GM12878 (cell line): ENCODE measurements around the gene NOS3. TPM values are rescaled to one million over a fixed set of nuclear protein-coding genes. Genes with fewer than 3 reads are reported as not detected.

Source experiments
- ATAC-seq: fragments of 200-7000 bp; cut with Tn5 transposase; 3 replicates; pipeline ENCODE4 v1.9.1; 2020; ENCODE audit warnings: mild to moderate bottlenecking, moderate library complexity
- BruUV-seq: library from RNA; stranded (reverse); fragments of 400-500 nt; replicated peaks from 2 replicates; lab custom pipeline; 2021; lab: Mats Ljungman, UMichigan
- CTCF ChIA-PET: fragments of 300-600 bp; sonication (Branson Sonifier 250); formaldehyde crosslinking; extraction: SDS; loops from one replicate; lab custom pipeline; 2021; ENCODE audit warnings: inconsistent platforms; lab: Yijun Ruan, JAX
- POLR2A ChIA-PET: fragments of 350-600 bp; formaldehyde crosslinking; extraction: SDS; loops from one replicate; lab custom pipeline; 2021; ENCODE audit warnings: inconsistent platforms; lab: Charles Lee
- RAD21 ChIA-PET: fragments of 300-600 bp; sonication (Branson Sonifier 250); formaldehyde crosslinking; loops from one replicate; lab custom pipeline; 2023; ENCODE audit warnings: antibody characterized with exemption; ENCODE audit not compliant: unreplicated experiment; lab: Charles Lee
- SMC1A ChIA-PET: fragments of 300-600 bp; sonication (Branson Sonifier 250); formaldehyde crosslinking; loops from one replicate; lab custom pipeline; 2023; ENCODE audit not compliant: unreplicated experiment, uncharacterized antibody; lab: Charles Lee
- DNase-seq: peaks from one replicate; pipeline ENCODE4 v3.0.0-alpha.2; 2011; ENCODE audit warnings: low read depth, low spot score
- FAIRE-seq: peaks from 3 replicates; lab custom pipeline; 2011; peaks lifted over from hg19 to GRCh38; lab: Jason Lieb, UNC
- H2AFZ ChIP-seq: 2 replicates; pipeline ENCODE4 v1.6.0; 2011; ENCODE audit warnings: low read depth, low read length, control low read depth; ENCODE audit not compliant: control insufficient read depth
- H3K27ac ChIP-seq: 2 replicates; pipeline ENCODE4 v1.5.1; 2011; ENCODE audit warnings: control low read depth; ENCODE audit not compliant: control insufficient read depth, insufficient read depth
- H3K27me3 ChIP-seq, 2 experiments: replicated peaks in 1 of 2; 2 replicates each; pipeline versions ENCODE4 v1.6.0 to v1.6.1; 2011; ENCODE audit warnings: low read length in 1 of 2; ENCODE audit not compliant: control insufficient read depth in 2 of 2, insufficient read depth in 2 of 2
- H3K36me3 ChIP-seq, 2 experiments: 2 replicates each; pipeline ENCODE4 v1.5.1; 2011; ENCODE audit warnings: low read length in 1 of 2; ENCODE audit not compliant: control insufficient read depth in 2 of 2, insufficient read depth in 2 of 2
- H3K4me1 ChIP-seq: 2 replicates; pipeline ENCODE4 v1.6.1; 2011; ENCODE audit warnings: mild to moderate bottlenecking, low read length, moderate library complexity, mixed read lengths; ENCODE audit not compliant: control insufficient read depth, insufficient read depth
- H3K4me2 ChIP-seq: 2 replicates; pipeline ENCODE4 v1.6.0; 2011; ENCODE audit warnings: control low read depth; ENCODE audit not compliant: control insufficient read depth, insufficient read depth
- H3K4me3 ChIP-seq: fragments of 200-600 bp; sonication (generic); 2 replicates; pipeline ENCODE4 v1.5.1; 2016
- H3K79me2 ChIP-seq: 2 replicates; pipeline ENCODE4 v1.6.0; 2011; ENCODE audit warnings: low read length; ENCODE audit not compliant: control insufficient read depth, insufficient read depth
- H3K9ac ChIP-seq: 2 replicates; pipeline ENCODE4 v1.8.0; 2011; ENCODE audit warnings: low read length, control low read depth, mixed read lengths; ENCODE audit not compliant: control insufficient read depth, insufficient read depth
- H3K9me3 ChIP-seq: replicated peaks from 3 replicates; pipeline ENCODE4 v1.5.1; 2011; ENCODE audit warnings: mild to moderate bottlenecking, low read length; ENCODE audit not compliant: control insufficient read depth, insufficient read depth
- H4K20me1 ChIP-seq: 2 replicates; pipeline ENCODE4 v1.6.0; 2011; ENCODE audit not compliant: control insufficient read depth, insufficient read depth
- DPF2 ChIP-seq: fragments of 450-650 bp; IDR thresholded peaks from 2 replicates; pipeline ENCODE4 v1.6.1; 2017; ENCODE audit warnings: mild to moderate bottlenecking
- GABPA ChIP-seq: IDR thresholded peaks from 2 replicates; pipeline ENCODE4 v1.6.1; 2014; ENCODE audit warnings: antibody characterized with exemption, low read depth, mild to moderate bottlenecking, inconsistent platforms
- HDAC6 ChIP-seq: fragments of 200-600 bp; sonication (generic); IDR thresholded peaks from one replicate; pipeline ENCODE4 v1.8.0; 2017; ENCODE audit warnings: antibody characterized with exemption; ENCODE audit not compliant: unreplicated experiment
- IKZF1 ChIP-seq: fragments of 450-650 bp; conservative IDR thresholded peaks from 2 replicates; pipeline ENCODE4 v1.6.1; 2017; ENCODE audit warnings: antibody characterized with exemption, mild to moderate bottlenecking
- MEF2A ChIP-seq: IDR thresholded peaks from 2 replicates; pipeline ENCODE4 v1.6.1; 2011; ENCODE audit warnings: low read depth, mild to moderate bottlenecking, low read length, moderate library complexity; ENCODE audit not compliant: insufficient read depth
- NFIC ChIP-seq: IDR thresholded peaks from 2 replicates; pipeline ENCODE4 v1.6.1; 2012; ENCODE audit warnings: low read depth, mild to moderate bottlenecking, inconsistent platforms, low read length, moderate library complexity
- RAD21 ChIP-seq: IDR thresholded peaks from 2 replicates; pipeline ENCODE4 v1.6.1; 2011; ENCODE audit warnings: mild to moderate bottlenecking, low read depth, low read length, moderate library complexity; ENCODE audit not compliant: insufficient read depth
- RFX5 ChIP-seq: IDR thresholded peaks from 2 replicates; pipeline ENCODE4 v1.6.1; 2011; ENCODE audit warnings: low read depth, low read length, improper control_type of control experiment
- SIX5 ChIP-seq: IDR thresholded peaks from 2 replicates; pipeline ENCODE4 v1.6.1; 2011; ENCODE audit warnings: mild to moderate bottlenecking, low read depth, low read length, moderate library complexity; ENCODE audit not compliant: severe bottlenecking
- TCF3 ChIP-seq: IDR thresholded peaks from 2 replicates; pipeline ENCODE4 v1.6.1; 2012; ENCODE audit warnings: low read depth, mild to moderate bottlenecking, low read length, borderline replicate concordance; ENCODE audit not compliant: insufficient read depth
- ZBED1 ChIP-seq: IDR thresholded peaks from 2 replicates; pipeline ENCODE4 v1.6.1; 2016; ENCODE audit warnings: borderline replicate concordance
- WGBS: methylation state at CpG from one replicate; pipeline ENCODE4 v1.1.6; 2016; ENCODE audit warnings: low lambda C conversion rate; ENCODE audit not compliant: insufficient replicate concordance, insufficient coverage; ENCODE audit errors: missing lambda C conversion rate; 5-methylcytosine and 5-hydroxymethylcytosine counted together
- in situ Hi-C: fragments of 300-500 bp; cut with MboI; formaldehyde crosslinking; loops from 9 replicates; pipeline ENCODE4 v1.14.3; 2018; ENCODE audit warnings: mixed read lengths
- intact Hi-C: fragments of 100-400 bp; cut with micrococcal nuclease; formaldehyde crosslinking; loops from one replicate; pipeline ENCODE4 v1.14.2; 2022; ENCODE audit not compliant: unreplicated experiment
- polyA plus RNA-seq, 11 experiments: library from polyadenylated mRNA; depleted of rRNA in 4 of 11; unstranded in 6 of 11; stranded (reverse) in 5 of 11; fragments of >200 nt; fragmentation: Nextera tagmentation in 4 of 11; fragmentation: Illumina TruSeq in 1 of 11; extraction: Ambion mirVana in 4 of 11; extraction: Trizol in 1 of 11; gene quantifications; 1 replicate in 1 of 11; 2 replicates in 10 of 11; pipeline versions ENCODE4 v1.2.1 to v1.2.3, GENCODE V29; 2011 to 2016; ENCODE audit warnings: inconsistent platforms in 2 of 11, missing spikeins in 2 of 11, low read depth in 1 of 11
- total RNA-seq, 4 experiments: library from RNA; depleted of rRNA in 3 of 4; stranded (reverse); fragments of >200 nt in 3 of 4; fragmentation: Illumina TruSeq in 1 of 4; extraction: Trizol in 1 of 4; gene quantifications; 2 replicates each; pipeline versions ENCODE4 v1.2.1 to v1.2.3, GENCODE V29; 2013 to 2021
- TF ChIP-seq, protein P1 (sequence below): IDR thresholded peaks from 2 replicates; pipeline ENCODE4 v1.6.1; 2011; ENCODE audit warnings: borderline replicate concordance, low read depth, mild to moderate bottlenecking, moderate library complexity, low read length; ENCODE audit not compliant: insufficient read depth, poor library complexity, severe bottlenecking
- TF ChIP-seq, protein P2 (sequence below): IDR thresholded peaks from 2 replicates; pipeline ENCODE4 v1.6.1; 2012; ENCODE audit warnings: low read length, inconsistent platforms
- TF ChIP-seq, protein P3 (sequence below): fragments of 450-650 bp; formaldehyde crosslinking; IDR thresholded peaks from 2 replicates; pipeline ENCODE4 v1.5.0; 2022; ENCODE audit warnings: mild to moderate bottlenecking, missing genetic modification characterization
- TF ChIP-seq, protein P4 (sequence below): fragments of 450-650 bp; formaldehyde crosslinking; IDR thresholded peaks from 2 replicates; pipeline ENCODE4 v1.4.0; 2020; ENCODE audit warnings: mild to moderate bottlenecking, moderate library complexity

The NOS3 gene
- total and polyA plus RNA-seq, 10 of the 15 experiments (the other 5 are each of a cell fraction or from before 2014, with no cell fraction given): 0.06 to 0.92 (median 0.30) TPM; not detected in 3

DNA sequence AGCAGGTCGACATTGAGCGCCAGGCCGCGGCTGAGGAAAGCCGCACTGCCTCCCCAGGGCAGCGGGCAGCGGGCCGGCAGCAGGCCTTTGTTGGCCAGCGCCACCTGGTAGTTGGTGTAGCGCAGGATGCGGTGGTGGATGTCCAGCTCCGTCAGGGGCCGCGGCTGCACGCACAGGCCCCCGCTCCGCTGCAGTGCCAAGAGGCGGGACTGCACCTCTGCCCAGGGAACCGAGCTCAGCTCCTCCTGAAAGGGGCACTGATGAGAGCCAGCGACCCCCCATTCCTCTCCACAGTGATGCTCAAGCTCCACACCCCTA is 28.3 kb downstream of the NOS3 start:
- CTCF ChIA-PET: interaction anchor here (0.9 to 2.4 kb wide), 11 partner anchors 9 to 236 kb away, joined by 3 to 14 read pairs (median 4); partner anchors contain the start of gene ABCB8
- peaks cover 8 to 10% of the 10 kb centered on the region in 2 experiments; a peak in 3 of 4 replicates for H3K27me3 ChIP-seq
- 32% methylated on average over 17 of the region's 20 CpGs for WGBS
- DNase-seq (no peak), ATAC-seq (no peak), FAIRE-seq (no peak)
- intact Hi-C loops (no loop called here), in situ Hi-C loops (no loop called here)
- POLR2A ChIA-PET: no interaction called here
- RAD21 ChIA-PET: interaction anchor here (1.1 kb wide), 1 partner anchor 121 kb away, joined by 3 read pairs; no protein-coding TSS in a partner anchor
- H2AFZ ChIP-seq: no peak overlapping the region
- H3K4me2 ChIP-seq: no peak overlapping the region
- H3K9me3 ChIP-seq: no peaks in the 10 kb centered on the region
- SMC1A ChIA-PET: no interaction called here
- BruUV-seq: no TSS peak
- no peaks in the 10 kb centered on the region for H3K36me3 ChIP-seq
- no peak overlapping the region for H3K9ac ChIP-seq
- H3K79me2 ChIP-seq: no peaks in the 10 kb centered on the region
- H3K4me1 ChIP-seq: peaks cover 3% of the 10 kb centered on the region
- H3K27ac ChIP-seq: no peak overlapping the region
- H3K4me3 ChIP-seq: no peak overlapping the region
- no peaks in the 10 kb centered on the region for H4K20me1 ChIP-seq
- TF ChIP-seq, protein P1, sequence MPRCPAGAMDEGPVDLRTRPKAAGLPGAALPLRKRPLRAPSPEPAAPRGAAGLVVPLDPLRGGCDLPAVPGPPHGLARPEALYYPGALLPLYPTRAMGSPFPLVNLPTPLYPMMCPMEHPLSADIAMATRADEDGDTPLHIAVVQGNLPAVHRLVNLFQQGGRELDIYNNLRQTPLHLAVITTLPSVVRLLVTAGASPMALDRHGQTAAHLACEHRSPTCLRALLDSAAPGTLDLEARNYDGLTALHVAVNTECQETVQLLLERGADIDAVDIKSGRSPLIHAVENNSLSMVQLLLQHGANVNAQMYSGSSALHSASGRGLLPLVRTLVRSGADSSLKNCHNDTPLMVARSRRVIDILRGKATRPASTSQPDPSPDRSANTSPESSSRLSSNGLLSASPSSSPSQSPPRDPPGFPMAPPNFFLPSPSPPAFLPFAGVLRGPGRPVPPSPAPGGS: no peak
- TF ChIP-seq TCF3 (no peak), SIX5 (no peak), MEF2A (no peak), ZBED1 (no peak), GABPA (no peak), RFX5 (no peak), HDAC6 (no peak), DPF2 (no peak), RAD21 (no peak), IKZF1 (no peak), NFIC (no peak)
- TF ChIP-seq, protein P2, sequence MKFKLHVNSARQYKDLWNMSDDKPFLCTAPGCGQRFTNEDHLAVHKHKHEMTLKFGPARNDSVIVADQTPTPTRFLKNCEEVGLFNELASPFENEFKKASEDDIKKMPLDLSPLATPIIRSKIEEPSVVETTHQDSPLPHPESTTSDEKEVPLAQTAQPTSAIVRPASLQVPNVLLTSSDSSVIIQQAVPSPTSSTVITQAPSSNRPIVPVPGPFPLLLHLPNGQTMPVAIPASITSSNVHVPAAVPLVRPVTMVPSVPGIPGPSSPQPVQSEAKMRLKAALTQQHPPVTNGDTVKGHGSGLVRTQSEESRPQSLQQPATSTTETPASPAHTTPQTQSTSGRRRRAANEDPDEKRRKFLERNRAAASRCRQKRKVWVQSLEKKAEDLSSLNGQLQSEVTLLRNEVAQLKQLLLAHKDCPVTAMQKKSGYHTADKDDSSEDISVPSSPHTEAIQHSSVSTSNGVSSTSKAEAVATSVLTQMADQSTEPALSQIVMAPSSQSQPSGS: no peak
- TF ChIP-seq, protein P3, sequence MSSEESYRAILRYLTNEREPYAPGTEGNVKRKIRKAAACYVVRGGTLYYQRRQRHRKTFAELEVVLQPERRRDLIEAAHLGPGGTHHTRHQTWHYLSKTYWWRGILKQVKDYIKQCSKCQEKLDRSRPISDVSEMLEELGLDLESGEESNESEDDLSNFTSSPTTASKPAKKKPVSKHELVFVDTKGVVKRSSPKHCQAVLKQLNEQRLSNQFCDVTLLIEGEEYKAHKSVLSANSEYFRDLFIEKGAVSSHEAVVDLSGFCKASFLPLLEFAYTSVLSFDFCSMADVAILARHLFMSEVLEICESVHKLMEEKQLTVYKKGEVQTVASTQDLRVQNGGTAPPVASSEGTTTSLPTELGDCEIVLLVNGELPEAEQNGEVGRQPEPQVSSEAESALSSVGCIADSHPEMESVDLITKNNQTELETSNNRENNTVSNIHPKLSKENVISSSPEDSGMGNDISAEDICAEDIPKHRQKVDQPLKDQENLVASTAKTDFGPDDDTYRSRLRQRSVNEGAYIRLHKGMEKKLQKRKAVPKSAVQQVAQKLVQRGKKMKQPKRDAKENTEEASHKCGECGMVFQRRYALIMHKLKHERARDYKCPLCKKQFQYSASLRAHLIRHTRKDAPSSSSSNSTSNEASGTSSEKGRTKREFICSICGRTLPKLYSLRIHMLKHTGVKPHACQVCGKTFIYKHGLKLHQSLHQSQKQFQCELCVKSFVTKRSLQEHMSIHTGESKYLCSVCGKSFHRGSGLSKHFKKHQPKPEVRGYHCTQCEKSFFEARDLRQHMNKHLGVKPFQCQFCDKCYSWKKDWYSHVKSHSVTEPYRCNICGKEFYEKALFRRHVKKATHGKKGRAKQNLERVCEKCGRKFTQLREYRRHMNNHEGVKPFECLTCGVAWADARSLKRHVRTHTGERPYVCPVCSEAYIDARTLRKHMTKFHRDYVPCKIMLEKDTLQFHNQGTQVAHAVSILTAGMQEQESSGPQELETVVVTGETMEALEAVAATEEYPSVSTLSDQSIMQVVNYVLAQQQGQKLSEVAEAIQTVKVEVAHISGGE (CRISPR knock-in tag): no peak
- TF ChIP-seq, protein P4, sequence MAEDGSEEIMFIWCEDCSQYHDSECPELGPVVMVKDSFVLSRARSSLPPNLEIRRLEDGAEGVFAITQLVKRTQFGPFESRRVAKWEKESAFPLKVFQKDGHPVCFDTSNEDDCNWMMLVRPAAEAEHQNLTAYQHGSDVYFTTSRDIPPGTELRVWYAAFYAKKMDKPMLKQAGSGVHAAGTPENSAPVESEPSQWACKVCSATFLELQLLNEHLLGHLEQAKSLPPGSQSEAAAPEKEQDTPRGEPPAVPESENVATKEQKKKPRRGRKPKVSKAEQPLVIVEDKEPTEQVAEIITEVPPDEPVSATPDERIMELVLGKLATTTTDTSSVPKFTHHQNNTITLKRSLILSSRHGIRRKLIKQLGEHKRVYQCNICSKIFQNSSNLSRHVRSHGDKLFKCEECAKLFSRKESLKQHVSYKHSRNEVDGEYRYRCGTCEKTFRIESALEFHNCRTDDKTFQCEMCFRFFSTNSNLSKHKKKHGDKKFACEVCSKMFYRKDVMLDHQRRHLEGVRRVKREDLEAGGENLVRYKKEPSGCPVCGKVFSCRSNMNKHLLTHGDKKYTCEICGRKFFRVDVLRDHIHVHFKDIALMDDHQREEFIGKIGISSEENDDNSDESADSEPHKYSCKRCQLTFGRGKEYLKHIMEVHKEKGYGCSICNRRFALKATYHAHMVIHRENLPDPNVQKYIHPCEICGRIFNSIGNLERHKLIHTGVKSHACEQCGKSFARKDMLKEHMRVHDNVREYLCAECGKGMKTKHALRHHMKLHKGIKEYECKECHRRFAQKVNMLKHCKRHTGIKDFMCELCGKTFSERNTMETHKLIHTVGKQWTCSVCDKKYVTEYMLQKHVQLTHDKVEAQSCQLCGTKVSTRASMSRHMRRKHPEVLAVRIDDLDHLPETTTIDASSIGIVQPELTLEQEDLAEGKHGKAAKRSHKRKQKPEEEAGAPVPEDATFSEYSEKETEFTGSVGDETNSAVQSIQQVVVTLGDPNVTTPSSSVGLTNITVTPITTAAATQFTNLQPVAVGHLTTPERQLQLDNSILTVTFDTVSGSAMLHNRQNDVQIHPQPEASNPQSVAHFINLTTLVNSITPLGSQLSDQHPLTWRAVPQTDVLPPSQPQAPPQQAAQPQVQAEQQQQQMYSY (CRISPR knock-in tag): no peak
